Stimulated activated CD8-positive, alpha-beta memory T cell treated with anti-CD3 and anti-CD28 coated beads, Interleukin-7, amount 100 ng/mL, for 4 hours (primary cell): ENCODE data around the gene RAB15.

ENCODE experiments used
- DNase-seq, 2 donors: peaks; one replicate each; pipeline ENCODE4 v3.0.0-alpha.2; 2020; ENCODE audit warnings: low read depth in 2 of 2

RAB15 gene

GRCh38 chr14:64971943-64972791 lies at the start of gene RAB15:
RAB15 (minus strand) TSS chr14:64972336; CDS start chr14:64972076, 260 bp downstream.
- DNase-seq: peak in 1 of 2 donors; percentile 35

DNA sequence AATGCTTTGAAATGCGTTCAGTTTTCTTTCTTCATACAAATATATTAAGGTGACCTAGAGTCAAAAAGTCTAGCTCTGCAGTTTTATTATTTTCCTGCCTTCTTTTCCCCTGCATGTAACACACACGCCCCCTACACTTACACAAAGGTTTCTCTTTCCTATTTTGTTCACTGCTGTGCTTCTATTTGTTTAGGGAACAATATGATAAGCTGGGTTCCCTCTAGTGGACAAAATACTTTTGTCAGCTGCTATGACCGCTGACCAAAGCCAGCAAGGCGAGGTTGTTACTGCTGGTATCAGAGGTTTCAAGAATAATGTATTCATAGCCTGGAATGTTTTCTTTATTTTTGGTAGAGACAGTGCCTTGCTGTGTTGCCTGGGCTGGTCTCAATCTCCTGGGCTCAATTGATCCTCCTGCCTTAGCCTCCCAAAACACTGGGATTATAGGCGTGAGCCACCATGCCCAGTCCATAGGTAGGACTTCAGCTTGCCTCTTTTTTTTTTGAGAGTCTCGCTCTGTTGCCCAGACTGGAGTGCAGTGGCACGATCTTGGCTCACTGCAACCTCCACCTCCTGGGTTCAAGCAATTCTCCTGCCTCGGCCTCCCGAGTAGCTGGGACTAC lies 47.9 kb upstream of the RAB15 start:
- no peak for DNase-seq

DNA sequence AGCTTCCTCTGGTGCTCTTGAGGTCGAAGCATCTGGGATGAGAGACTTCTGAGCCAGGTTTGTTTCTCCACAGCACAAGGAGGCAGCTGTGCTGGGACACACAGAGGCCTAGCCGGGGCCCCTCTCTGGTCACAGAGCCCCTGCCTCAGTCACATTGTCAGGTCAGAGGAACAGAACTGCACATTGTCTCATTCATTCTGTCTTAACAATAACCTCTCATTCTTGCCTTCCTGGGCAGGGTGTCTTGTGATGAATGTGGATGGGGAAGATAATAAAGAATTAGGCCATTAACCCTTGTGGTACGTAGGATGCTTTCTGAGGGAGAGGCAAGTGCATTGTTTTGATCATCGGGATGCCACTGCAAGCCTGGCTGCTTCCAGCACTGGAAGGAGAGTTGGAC lies 44.3 kb upstream of the RAB15 start:
- no peak for DNase-seq

GRCh38 chr14:65015391-65015790 lies 43.3 kb upstream of the RAB15 start:
- no peak for DNase-seq

- DNase-seq: no peak
Observed at GRCh38 chr14:65012353-65012752, 40.2 kb upstream of the RAB15 start.

DNA sequence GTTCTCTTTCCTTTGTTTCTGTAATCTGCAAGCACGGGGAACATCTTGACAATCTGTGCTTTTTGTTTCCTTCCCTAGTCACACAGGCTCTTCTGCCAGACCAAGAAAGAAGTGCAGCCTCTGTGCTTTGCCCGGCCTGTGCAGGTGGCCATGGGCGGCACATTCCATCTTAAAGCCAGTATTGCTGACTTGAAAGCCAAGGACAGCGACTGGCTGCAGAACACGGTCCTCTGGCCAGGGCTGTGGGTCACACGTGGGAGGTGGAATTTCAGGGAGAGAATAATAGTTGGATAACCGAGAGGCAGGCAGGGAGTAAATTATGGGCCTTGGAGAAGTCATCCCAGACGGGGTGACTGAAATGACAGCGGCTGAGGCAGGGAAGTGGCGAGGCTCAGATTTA lies 39.4 kb upstream of the RAB15 start:
- no peak for DNase-seq

DNA sequence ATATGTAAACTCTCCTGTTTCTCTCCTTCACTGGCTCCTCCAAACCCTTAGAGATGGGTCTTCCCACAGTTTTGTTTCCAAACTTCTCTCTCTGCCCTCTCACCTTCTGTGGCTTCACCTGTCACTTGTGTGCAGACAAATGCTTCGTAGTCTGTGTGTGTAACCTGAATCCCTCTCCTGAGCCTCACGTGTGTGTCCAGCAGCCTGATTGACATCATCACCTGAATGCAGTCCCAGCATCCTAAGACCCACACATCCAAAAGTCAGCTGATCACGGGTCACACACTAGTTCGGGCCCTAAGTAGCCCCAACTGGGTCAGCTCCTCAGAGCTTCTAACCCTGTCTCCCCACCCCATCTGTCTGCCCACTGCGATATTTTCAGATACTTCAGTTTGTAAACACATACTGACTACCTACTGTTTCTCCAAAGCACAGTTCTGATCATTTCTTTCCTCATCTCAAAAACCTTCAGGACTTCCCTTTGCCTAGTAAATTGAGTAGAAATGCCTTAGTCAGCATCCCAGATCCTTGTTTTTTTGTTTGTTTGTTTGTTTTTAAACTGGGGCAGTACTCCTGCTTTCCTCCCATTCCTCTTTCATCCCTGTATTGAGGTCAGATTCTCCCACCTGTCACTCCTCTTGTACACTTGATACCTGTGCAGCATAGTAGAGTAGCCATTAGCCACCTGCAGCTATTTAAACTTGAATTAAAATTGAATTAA lies 38.2 kb upstream of the RAB15 start:
- DNase-seq: no peak

DNA sequence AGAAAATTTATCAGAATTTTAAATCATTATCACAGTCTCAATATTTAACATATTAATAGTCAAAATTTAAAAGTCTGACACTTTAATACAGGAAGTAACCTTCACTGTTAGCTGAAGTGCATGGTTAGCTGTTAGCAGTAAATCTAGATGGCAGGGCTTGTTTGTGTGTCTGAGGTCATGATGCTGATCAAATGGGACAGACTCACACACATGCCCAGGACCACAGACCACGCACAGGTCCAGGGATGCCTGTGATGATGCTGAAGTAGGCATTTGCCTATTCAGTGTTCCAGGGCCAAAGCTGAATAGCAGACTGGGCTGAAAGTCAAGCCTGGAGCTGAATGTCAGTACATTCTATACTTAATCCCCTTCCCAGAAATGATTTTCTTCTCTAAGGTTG lies 35.1 kb upstream of the RAB15 start:
- no peak for DNase-seq

GRCh38 chr14:65006261-65006721 lies 34.2 kb upstream of the RAB15 start:
- no peak for DNase-seq

DNA sequence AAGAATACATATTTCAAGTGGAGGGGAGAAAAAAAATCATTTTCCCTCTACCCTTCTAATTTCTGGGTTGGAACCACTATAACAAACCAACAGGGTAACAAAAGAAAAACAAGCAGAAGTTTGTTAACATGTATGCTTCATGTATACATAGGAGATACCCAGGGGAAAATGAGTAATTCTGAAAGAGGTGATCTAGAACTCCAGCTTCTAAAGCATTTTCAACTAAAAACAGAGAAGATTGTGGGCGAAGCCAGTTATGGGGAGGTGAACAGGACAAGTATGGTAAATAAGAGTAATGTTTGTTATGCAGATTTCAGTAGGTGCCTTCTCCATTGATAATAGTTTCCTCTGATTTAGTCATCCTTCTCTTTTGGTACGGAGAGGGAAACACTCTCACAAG lies 31.3 kb upstream of the RAB15 start:
- DNase-seq: no peak

- DNase-seq: no peak
Observed at GRCh38 chr14:65002586-65003210, 30.6 kb upstream of the RAB15 start.

- DNase-seq: no peak
Observed at GRCh38 chr14:65001723-65002122, 29.6 kb upstream of the RAB15 start.

GRCh38 chr14:65000898-65001591 lies 28.9 kb upstream of the RAB15 start:
- no peak for DNase-seq

GRCh38 chr14:64998455-64998931 lies 26.4 kb upstream of the RAB15 start:
- no peak for DNase-seq

- no peak for DNase-seq
Observed at GRCh38 chr14:64997108-64997794, 25.1 kb upstream of the RAB15 start.

DNA sequence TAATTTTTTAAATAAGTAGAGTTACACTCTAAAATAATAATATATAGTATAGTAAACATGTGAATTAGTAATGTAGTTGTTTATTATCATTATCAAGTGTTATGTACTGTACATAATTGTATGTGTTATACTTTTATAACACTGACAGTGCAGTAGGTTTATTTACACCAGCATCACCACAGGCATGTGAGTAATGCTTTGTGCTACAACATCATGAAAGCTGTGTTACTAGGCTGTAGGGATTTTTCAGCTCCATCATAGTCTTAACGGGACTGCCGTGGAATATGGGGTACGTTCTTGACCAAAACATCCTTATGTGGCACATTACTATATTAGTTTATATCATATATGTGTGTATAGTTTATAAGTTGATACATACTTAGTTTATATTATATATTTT lies 23.2 kb upstream of the RAB15 start:
- no peak for DNase-seq

DNA sequence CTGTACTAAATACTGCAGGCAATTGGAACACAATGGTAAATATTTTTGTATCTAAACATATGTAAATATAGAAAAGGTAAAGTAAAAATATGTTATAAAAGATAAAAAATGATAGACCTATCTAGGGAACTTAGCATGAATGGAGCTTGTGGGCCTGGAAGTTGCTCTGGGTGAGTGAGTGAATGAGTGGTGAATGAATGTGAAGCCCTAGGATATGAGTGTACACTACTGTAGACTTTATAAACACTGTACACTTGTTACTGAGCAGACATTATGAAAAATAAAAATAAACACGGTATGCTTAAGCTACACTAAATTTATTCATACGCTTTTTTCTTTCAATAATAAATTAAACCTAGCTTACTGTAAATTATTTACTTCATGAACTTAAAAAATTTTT lies 22.4 kb upstream of the RAB15 start:
- no peak for DNase-seq

DNA sequence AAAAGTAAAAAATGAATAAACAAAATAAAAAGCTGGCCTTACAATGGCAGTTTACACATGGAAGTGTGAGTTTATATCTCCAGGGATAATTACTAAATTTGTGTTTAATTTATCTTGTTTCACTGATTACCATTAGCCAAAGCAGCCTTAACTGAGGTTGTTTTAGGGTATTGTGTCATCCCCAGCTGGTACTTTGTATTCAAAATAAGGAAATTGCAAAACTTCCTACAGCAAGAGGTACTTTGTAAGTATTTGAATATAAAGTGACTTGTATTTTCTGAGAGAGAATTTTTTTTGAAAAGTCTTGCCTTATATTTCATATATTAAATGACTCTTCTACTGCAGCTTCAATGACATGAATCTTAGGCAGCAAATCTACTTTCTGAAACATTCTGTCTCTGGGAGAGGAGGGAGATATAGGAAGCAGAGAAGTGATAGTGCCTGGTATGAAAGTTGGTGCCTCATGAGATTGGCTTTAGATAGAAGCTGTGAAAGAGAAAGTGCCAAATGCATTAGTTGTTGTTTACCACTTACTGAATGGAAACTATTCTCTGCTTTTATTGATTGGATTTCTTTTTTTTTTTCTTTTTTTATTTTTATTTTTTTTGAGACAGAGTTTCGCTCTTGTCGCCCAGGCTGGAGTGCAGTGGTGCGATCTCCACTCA lies 21.3 kb upstream of the RAB15 start:
- DNase-seq: no peak

DNA sequence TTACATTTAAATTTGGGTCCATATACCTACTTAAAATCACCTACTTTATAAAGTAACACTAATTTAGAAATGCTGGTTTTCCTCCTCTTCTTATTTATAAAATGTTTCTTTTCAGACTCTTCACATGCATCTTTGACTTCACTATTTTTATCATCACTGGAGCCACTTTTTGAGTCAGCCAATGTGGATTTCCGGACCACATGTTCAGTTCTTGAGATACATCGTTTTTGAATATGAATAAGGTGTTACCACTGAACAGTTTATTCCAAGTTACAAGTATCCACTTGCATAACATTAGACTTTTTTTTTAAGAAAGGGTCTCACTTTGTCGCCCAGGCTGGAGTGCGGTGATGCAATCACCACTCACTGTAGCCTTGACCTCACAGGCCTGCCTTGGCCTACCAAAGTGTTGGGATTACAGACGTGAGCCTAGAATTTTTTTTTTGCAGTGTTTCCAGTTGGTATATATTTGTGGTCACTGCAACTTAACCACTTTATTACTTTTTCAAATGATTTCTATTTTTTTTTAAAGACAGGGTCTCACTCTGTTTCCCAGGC lies 20.3 kb upstream of the RAB15 start:
- no peak for DNase-seq

DNA sequence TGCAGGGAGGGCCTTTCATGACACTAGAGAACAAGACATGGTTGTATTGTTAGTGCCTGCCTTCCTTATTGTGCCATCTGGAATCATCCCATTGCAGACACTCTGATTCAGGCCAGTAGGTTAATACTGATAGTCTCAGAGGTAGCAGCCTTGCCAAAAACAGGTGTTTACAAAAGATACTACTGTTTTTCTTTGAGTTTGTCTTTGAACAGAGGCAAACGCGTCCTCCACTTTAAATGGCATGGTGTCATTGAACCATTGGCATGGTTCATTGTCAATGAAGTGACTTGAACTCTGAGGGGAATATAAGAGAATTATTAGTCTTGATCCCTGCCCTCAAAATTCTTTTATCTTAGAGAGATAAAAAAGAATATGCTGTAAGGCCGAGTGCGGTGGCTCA lies 18.8 kb upstream of the RAB15 start:
- no peak for DNase-seq
